HEK293 (cell line): ENCODE measurements around the gene LAMP1.

Source experiments
- CTCF ChIP-seq: fragments of 450-650 bp; formaldehyde crosslinking; IDR thresholded peaks from 2 replicates; pipeline ENCODE4 v1.5.1; 2016; ENCODE audit warnings: missing biosample characterization, missing genetic modification characterization
- KLF10 ChIP-seq: fragments of 450-650 bp; IDR thresholded peaks from 2 replicates; pipeline ENCODE4 v1.5.1; 2018; ENCODE audit warnings: missing biosample characterization, mild to moderate bottlenecking, missing genetic modification characterization
- REST ChIP-seq: fragments of 450-650 bp; formaldehyde crosslinking; IDR thresholded peaks from 2 replicates; pipeline ENCODE4 v1.5.1; 2016; ENCODE audit warnings: missing biosample characterization, missing genetic modification characterization
- TCF7L2 ChIP-seq: IDR thresholded peaks from 2 replicates; pipeline ENCODE4 v1.6.1; 2011; ENCODE audit warnings: low read depth, mild to moderate bottlenecking, inconsistent platforms, low read length, moderate library complexity, borderline replicate concordance
- YY1 ChIP-seq: fragments of 450-650 bp; formaldehyde crosslinking; IDR thresholded peaks from 2 replicates; pipeline ENCODE4 v1.5.1; 2018; ENCODE audit warnings: missing biosample characterization, missing genetic modification characterization
- ZFP3 ChIP-seq: fragments of 450-650 bp; formaldehyde crosslinking; IDR thresholded peaks from 2 replicates; pipeline ENCODE4 v1.5.1; 2016; ENCODE audit warnings: low read depth, missing biosample characterization, missing genetic modification characterization
- ZNF202 ChIP-seq: fragments of 450-650 bp; formaldehyde crosslinking; IDR thresholded peaks from 2 replicates; pipeline ENCODE4 v1.5.1; 2016; ENCODE audit warnings: missing biosample characterization, missing genetic modification characterization, borderline replicate concordance
- ZNF335 ChIP-seq: fragments of 450-650 bp; formaldehyde crosslinking; conservative IDR thresholded peaks from 2 replicates; pipeline ENCODE4 v1.5.1; 2016; ENCODE audit warnings: missing biosample characterization, missing genetic modification characterization
- ZNF48 ChIP-seq: fragments of 450-650 bp; formaldehyde crosslinking; IDR thresholded peaks from 2 replicates; pipeline ENCODE4 v1.5.1; 2016; ENCODE audit warnings: missing biosample characterization, missing genetic modification characterization
- ZNF626 ChIP-seq: fragments of 450-650 bp; sonication (Bioruptor Pico); formaldehyde crosslinking; IDR thresholded peaks from 2 replicates; pipeline ENCODE4 v1.5.1; 2018; ENCODE audit warnings: missing biosample characterization, missing genetic modification characterization, inconsistent platforms
- ZSCAN23 ChIP-seq: fragments of 450-650 bp; formaldehyde crosslinking; IDR thresholded peaks from 2 replicates; pipeline ENCODE4 v1.5.1; 2016; ENCODE audit warnings: missing biosample characterization, missing genetic modification characterization

- TF ChIP-seq CTCF (tag by site-specific recombination), result no peak
- no peak for TF ChIP-seq ZNF202 (tag by site-specific recombination)
- TF ChIP-seq ZNF335 (tag by site-specific recombination), result no peak
- TF ChIP-seq ZNF626 (tag by site-specific recombination), result no peak
- no peak for TF ChIP-seq REST
- TF ChIP-seq TCF7L2, result no peak
- no peak for TF ChIP-seq ZSCAN23 (tag by site-specific recombination)
- no peak for TF ChIP-seq KLF10 (tag by site-specific recombination)
- no peak for TF ChIP-seq ZNF48
- no peak for TF ChIP-seq YY1 (tag by site-specific recombination)
- TF ChIP-seq ZFP3, result no peak
Measured at GRCh38 chr13:113324398-113324797, 27.4 kb downstream of the LAMP1 start.
